Left ventricle myocardium inferior (tissue), 1 donor: ENCODE data around the gene BANF2. TPM values are rescaled to one million over a fixed set of nuclear protein-coding genes. Genes with fewer than 3 reads are reported as not detected.

Source experiments
- DNase-seq: peaks from one replicate; pipeline ENCODE4 v3.0.0-alpha.2; 2020
- H3K27ac ChIP-seq: fragments of 200-600 bp; replicated peaks from 2 replicates; pipeline ENCODE4 v1.8.0; 2021
- H3K27me3 ChIP-seq: fragments of 200-600 bp; 2 replicates; pipeline ENCODE4 v1.8.0; 2021; ENCODE audit warnings: low read depth
- H3K36me3 ChIP-seq: fragments of 200-600 bp; 2 replicates; pipeline ENCODE4 v1.8.0; 2021
- H3K4me1 ChIP-seq: fragments of 200-600 bp; 2 replicates; pipeline ENCODE4 v1.8.0; 2021
- H3K4me3 ChIP-seq: fragments of 200-600 bp; 2 replicates; pipeline ENCODE4 v1.8.0; 2021; ENCODE audit warnings: mild to moderate bottlenecking, moderate library complexity
- H3K9me3 ChIP-seq: fragments of 200-600 bp; replicated peaks from 2 replicates; pipeline ENCODE4 v1.8.0; 2021
- intact Hi-C: fragments of 100-400 bp; cut with micrococcal nuclease; formaldehyde crosslinking; loops from one replicate; pipeline ENCODE4 v1.11.0; 2022
- total RNA-seq: library from RNA; stranded (reverse); fragmentation: NEBNext Ultra II Directional; extraction: Animal tissue kit (Norgen Biotek cat#: 25700); gene quantifications from one replicate; pipeline ENCODE4 v1.2.1, GENCODE V29; 2021
- TF ChIP-seq, protein P1 (sequence below): fragments of 200-600 bp; IDR thresholded peaks from 2 replicates; pipeline ENCODE4 v1.8.0; 2021; ENCODE audit warnings: antibody characterized with exemption, mild to moderate bottlenecking, borderline replicate concordance
- donor health status: DM: no; HTN: yes; CAD: no; lungs with severe emphysema.

Gene BANF2
- total RNA-seq, 1 donor from 2014 or later, result not detected

DNA sequence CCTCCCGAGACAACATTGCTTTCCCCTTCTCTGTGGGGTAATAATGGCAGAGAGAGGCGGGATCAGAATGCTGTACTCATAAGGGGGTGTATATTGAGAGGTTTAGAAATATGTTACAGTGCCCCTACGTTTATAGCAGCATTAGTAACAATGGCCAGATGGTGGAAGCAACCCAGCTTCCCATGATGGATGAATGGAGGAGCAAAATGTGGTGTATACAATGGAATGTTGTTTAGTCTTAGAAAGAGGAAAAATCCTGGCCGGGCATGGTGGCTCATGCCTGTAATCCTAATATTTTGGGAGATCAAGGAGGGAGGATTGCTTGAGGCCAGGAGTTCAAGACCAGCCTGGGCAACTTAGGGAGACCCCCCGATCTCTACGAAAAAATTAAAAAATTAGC is 12.9 kb downstream of the BANF2 start:
- TF ChIP-seq, protein P1, sequence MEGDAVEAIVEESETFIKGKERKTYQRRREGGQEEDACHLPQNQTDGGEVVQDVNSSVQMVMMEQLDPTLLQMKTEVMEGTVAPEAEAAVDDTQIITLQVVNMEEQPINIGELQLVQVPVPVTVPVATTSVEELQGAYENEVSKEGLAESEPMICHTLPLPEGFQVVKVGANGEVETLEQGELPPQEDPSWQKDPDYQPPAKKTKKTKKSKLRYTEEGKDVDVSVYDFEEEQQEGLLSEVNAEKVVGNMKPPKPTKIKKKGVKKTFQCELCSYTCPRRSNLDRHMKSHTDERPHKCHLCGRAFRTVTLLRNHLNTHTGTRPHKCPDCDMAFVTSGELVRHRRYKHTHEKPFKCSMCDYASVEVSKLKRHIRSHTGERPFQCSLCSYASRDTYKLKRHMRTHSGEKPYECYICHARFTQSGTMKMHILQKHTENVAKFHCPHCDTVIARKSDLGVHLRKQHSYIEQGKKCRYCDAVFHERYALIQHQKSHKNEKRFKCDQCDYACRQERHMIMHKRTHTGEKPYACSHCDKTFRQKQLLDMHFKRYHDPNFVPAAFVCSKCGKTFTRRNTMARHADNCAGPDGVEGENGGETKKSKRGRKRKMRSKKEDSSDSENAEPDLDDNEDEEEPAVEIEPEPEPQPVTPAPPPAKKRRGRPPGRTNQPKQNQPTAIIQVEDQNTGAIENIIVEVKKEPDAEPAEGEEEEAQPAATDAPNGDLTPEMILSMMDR, result no peak
- H3K4me1 ChIP-seq, result peaks cover 18% of the 10 kb centered on the region
- no peak overlapping the region for H3K4me3 ChIP-seq
- no peak for DNase-seq
- no peaks in the 10 kb centered on the region for H3K9me3 ChIP-seq
- intact Hi-C loops, result no loop called here
- H3K27ac ChIP-seq, result no peak overlapping the region
- H3K36me3 ChIP-seq, result no peaks in the 10 kb centered on the region
- no peaks in the 10 kb centered on the region for H3K27me3 ChIP-seq

DNA sequence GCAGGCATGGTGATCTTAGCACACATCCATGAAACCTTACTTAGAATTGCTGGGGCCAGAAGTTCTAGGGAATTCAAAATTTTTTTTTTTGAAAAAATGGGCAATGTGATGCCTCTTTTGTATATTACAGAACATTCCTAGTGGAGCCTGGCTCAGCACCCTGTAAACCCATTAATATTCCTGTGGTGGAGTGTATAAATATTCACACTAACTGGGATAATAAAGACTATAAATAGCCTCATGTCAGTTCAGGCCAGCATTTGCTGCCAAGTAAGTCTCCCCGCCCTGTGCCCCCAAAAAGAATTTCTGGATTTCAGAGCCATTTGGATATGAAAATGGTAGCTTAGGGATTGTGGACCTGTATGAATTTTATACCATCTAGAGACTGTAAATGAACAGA is 14.8 kb downstream of the BANF2 start:
- Histone ChIP-seq H3K4me3 (no peak overlapping the region), H3K27ac (no peak overlapping the region), H3K36me3 (no peaks in the 10 kb centered on the region), H3K4me1 (peaks cover 18% of the 10 kb centered on the region), H3K9me3 (no peaks in the 10 kb centered on the region), H3K27me3 (no peaks in the 10 kb centered on the region)
- intact Hi-C loops, result no loop called here
- no peak for DNase-seq
- TF ChIP-seq, protein P1, result no peak

DNA sequence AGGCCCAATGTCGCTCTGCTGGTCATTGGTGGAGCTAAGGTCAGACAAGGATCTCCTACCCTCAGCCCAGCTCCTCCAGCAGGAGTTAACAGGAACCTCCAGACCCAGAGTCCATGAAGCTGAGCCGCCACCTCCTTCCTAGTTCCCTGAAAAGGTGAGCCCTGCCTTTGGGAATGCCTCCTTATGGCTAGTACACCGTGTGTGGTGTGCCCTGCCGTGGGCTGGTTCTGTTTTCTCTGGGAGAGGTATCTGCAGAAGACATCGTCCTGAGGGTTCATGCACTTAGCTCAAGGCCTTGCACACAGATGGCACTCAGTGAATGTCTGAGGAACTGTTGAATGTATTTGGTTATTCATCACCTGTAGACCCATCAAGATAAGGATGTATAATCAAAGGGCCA is 15.3 kb downstream of the BANF2 start:
- Histone ChIP-seq H3K27ac (no peak overlapping the region), H3K36me3 (no peaks in the 10 kb centered on the region), H3K4me1 (peaks cover 16% of the 10 kb centered on the region), H3K9me3 (no peaks in the 10 kb centered on the region), H3K27me3 (no peaks in the 10 kb centered on the region), H3K4me3 (no peak overlapping the region)
- TF ChIP-seq, protein P1, result no peak
- no peak for DNase-seq
- intact Hi-C loops, result no loop called here

DNA sequence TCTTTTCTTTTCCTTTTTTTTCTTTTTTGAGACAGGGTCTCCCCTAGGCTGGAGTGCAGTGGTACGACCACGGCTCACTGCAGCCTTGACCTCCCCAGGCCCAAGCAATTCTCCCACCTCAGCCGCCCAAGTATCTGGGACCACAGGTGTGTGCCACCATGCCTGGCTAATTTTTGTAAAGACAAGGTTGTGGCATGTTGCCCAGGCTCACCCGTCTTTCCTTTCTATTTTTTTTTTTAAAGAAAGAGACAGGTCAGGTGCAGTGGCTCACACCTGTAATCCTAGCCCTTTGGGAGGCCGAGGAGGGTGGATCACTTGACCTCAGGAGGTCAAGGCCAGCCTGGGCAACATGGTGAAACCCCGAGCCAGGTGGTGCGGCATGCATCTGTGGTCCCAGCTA is 16.6 kb downstream of the BANF2 start:
- Histone ChIP-seq H3K4me1 (peaks cover 8% of the 10 kb centered on the region), H3K27me3 (no peaks in the 10 kb centered on the region), H3K4me3 (no peak overlapping the region), H3K36me3 (no peaks in the 10 kb centered on the region), H3K27ac (no peak overlapping the region), H3K9me3 (no peaks in the 10 kb centered on the region)
- intact Hi-C loops, result no loop called here
- no peak for DNase-seq
- TF ChIP-seq, protein P1, result no peak

DNA sequence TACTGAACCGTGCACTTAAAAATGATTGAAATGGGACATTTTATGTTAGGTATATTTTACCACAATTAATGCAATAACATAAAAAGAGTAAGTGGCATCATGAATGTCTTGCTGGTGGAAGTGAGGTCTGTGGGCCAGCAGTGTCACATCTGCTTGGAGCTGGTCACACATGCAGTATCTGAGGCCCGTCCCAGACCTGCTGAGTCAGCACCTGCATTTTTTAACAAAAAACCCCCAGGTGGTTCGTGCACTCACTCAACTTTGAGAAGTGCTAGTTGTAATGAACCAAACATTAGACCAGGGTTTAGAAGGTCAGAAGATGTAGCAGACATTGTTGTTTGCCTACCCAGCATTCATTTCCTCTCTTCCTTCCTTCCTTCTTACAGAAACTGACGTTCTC is 21.0 kb downstream of the BANF2 start:
- DNase-seq, result no peak
- TF ChIP-seq, protein P1, result no peak
- Histone ChIP-seq H3K36me3 (no peaks in the 10 kb centered on the region), H3K4me3 (no peak overlapping the region), H3K9me3 (no peaks in the 10 kb centered on the region), H3K27ac (no peak overlapping the region), H3K27me3 (peaks cover 7% of the 10 kb centered on the region), H3K4me1 (no peaks in the 10 kb centered on the region)
- intact Hi-C loops, result no loop called here

DNA sequence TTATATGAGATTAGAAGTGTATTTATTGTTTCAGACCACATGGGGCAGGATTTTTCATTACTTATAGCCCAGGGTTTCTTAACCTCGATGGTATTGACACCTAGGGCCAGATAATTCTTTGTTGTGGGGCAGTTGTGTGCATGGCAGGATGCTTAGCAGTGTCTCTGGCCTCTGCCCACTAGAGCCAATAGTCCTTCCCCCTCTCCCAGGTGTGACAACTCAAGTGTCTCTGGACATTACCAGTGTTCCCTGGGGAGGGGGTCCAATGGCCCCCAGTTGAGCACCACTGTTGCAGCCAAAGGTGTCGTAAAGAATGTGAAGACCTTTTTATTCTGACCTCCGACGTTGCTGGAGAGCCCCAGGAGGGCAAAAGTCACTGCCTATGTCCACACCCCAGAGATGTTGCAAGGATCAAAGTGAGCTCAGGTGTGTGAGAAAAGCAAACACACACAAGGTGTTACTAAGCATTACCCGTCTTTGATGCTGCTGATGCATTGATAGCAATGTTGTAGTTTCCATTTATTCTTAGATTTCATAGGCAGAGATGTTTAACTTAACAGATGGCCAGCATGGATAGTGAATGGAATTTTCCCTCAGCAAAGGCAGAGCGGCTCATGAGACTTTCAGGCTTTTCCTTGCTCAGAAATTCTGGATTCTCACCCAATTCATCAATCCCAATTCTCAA is 22.2 kb downstream of the BANF2 start:
- no peaks in the 10 kb centered on the region for H3K9me3 ChIP-seq
- H3K4me3 ChIP-seq, result no peak overlapping the region
- H3K4me1 ChIP-seq, result no peaks in the 10 kb centered on the region
- intact Hi-C loops, result no loop called here
- DNase-seq, result no peak
- TF ChIP-seq, protein P1, result no peak
- H3K36me3 ChIP-seq, result no peaks in the 10 kb centered on the region
- peaks cover 7% of the 10 kb centered on the region for H3K27me3 ChIP-seq
- H3K27ac ChIP-seq, result no peak overlapping the region
